DOHH2 (cell line): ENCODE results near the gene SNAP29.
"Not testable (repeated sequence)": the region's sequence is repeated elsewhere in the genome, so short reads cannot be mapped to it uniquely, and the experiment has no call there.

ENCODE experiments used
- H3F3A ChIP-seq: fragments of 200-600 bp; sonication (generic), shearing (Covaris generic); 2 replicates; pipeline ENCODE4 v1.6.0; 2016; ENCODE audit warnings: antibody characterized with exemption, mild to moderate bottlenecking; ENCODE audit not compliant: control insufficient read depth, insufficient read depth
- H3K27ac ChIP-seq: fragments of 200-600 bp; sonication (generic); 2 replicates; pipeline ENCODE4 v1.5.1; 2014; ENCODE audit warnings: low read depth, mild to moderate bottlenecking, low read length, moderate library complexity
- H3K27me3 ChIP-seq: fragments of 200-600 bp; sonication (generic); 2 replicates; pipeline ENCODE4 v1.6.1; 2014; ENCODE audit warnings: mild to moderate bottlenecking, low read length, mixed read lengths; ENCODE audit not compliant: control insufficient read depth
- H3K36me3 ChIP-seq: fragments of 200-600 bp; sonication (generic); 2 replicates; pipeline ENCODE4 v1.6.1; 2014; ENCODE audit warnings: mild to moderate bottlenecking, low read length, moderate library complexity, mixed read lengths; ENCODE audit not compliant: control insufficient read depth
- H3K4me1 ChIP-seq: fragments of 200-600 bp; sonication (generic); 2 replicates; pipeline ENCODE4 v1.6.1; 2014; ENCODE audit warnings: mild to moderate bottlenecking, low read length, mixed read lengths; ENCODE audit not compliant: control insufficient read depth
- H3K4me2 ChIP-seq: fragments of 200-600 bp; sonication (generic); 2 replicates; pipeline ENCODE4 v1.6.0; 2014; ENCODE audit warnings: mild to moderate bottlenecking, low read length, moderate library complexity
- H3K4me3 ChIP-seq: fragments of 200-600 bp; sonication (generic); 2 replicates; pipeline ENCODE4 v1.5.1; 2014; ENCODE audit warnings: mild to moderate bottlenecking, low read length, mixed read lengths
- H3K79me2 ChIP-seq: fragments of 200-600 bp; sonication (generic); 2 replicates; pipeline ENCODE4 v1.6.1; 2014; ENCODE audit warnings: mild to moderate bottlenecking, low read length, mixed read lengths; ENCODE audit not compliant: control insufficient read depth
- H3K9me2 ChIP-seq: fragments of 200-600 bp; sonication (generic); replicated peaks from 2 replicates; pipeline ENCODE4 v1.6.1; 2014; ENCODE audit warnings: mild to moderate bottlenecking, low read length, mixed read lengths; ENCODE audit not compliant: control insufficient read depth
- H3K9me3 ChIP-seq: fragments of 200-600 bp; sonication (generic); 2 replicates; pipeline ENCODE4 v1.6.1; 2014; ENCODE audit warnings: antibody characterized with exemption, low read length, mixed read lengths; ENCODE audit not compliant: control insufficient read depth, insufficient read depth
- H4K20me1 ChIP-seq: fragments of 200-600 bp; sonication (generic); 2 replicates; pipeline ENCODE4 v1.6.0; 2014; ENCODE audit warnings: low read depth, mild to moderate bottlenecking, antibody characterized with exemption, low read length, moderate library complexity; ENCODE audit not compliant: control insufficient read depth, insufficient read depth
- EZH2phosphoT487 ChIP-seq: fragments of 200-600 bp; sonication (generic); IDR thresholded peaks from 2 replicates; pipeline ENCODE4 v1.6.1; 2017; ENCODE audit warnings: borderline replicate concordance, mild to moderate bottlenecking, antibody characterized with exemption, low read length, moderate library complexity, mixed read lengths
- TF ChIP-seq, protein P1 (sequence below): fragments of 200-600 bp; sonication (generic); IDR thresholded peaks from one replicate; pipeline ENCODE4 v1.5.1; 2014; ENCODE audit warnings: antibody characterized with exemption, mild to moderate bottlenecking, low read depth, low read length; ENCODE audit not compliant: poor library complexity, severe bottlenecking

The SNAP29 gene

DNA sequence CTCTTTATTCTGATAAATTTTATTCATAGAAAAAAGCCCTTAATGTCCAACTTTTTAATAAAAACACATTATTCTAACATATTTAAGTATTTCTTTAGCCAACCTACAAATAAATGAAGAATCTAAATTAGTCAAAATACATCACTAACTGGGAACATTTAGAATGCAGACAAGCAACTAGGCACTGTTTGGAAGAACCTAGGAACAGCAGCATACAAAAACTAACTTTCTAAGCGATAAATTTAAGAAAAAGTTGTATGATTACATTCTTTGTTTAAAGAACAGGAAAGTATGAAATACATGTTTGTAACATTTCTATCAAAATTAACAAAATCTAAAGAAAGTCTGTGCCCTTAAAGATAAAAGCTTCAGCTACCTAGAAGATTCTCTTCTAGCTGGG is 35.5 kb upstream of the SNAP29 start:
- no peak overlapping the region for H3K4me2 ChIP-seq
- H3K4me3 ChIP-seq, result no peak overlapping the region
- peaks cover 37% of the 10 kb centered on the region for H3K36me3 ChIP-seq
- H3K9me3 ChIP-seq, result no peaks in the 10 kb centered on the region
- H3F3A ChIP-seq, result no peaks in the 10 kb centered on the region; the same call in 1 of the 2 replicates
- H3K27me3 ChIP-seq, result no peaks in the 10 kb centered on the region
- TF ChIP-seq, protein P1, sequence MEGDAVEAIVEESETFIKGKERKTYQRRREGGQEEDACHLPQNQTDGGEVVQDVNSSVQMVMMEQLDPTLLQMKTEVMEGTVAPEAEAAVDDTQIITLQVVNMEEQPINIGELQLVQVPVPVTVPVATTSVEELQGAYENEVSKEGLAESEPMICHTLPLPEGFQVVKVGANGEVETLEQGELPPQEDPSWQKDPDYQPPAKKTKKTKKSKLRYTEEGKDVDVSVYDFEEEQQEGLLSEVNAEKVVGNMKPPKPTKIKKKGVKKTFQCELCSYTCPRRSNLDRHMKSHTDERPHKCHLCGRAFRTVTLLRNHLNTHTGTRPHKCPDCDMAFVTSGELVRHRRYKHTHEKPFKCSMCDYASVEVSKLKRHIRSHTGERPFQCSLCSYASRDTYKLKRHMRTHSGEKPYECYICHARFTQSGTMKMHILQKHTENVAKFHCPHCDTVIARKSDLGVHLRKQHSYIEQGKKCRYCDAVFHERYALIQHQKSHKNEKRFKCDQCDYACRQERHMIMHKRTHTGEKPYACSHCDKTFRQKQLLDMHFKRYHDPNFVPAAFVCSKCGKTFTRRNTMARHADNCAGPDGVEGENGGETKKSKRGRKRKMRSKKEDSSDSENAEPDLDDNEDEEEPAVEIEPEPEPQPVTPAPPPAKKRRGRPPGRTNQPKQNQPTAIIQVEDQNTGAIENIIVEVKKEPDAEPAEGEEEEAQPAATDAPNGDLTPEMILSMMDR, result no peak
- no peak for TF ChIP-seq EZH2phosphoT487
- no peak overlapping the region for H3K27ac ChIP-seq
- H3K9me2 ChIP-seq, result no peaks in the 10 kb centered on the region
- H4K20me1 ChIP-seq, result no peaks in the 10 kb centered on the region
- H3K79me2 ChIP-seq, result no peaks in the 10 kb centered on the region
- H3K4me1 ChIP-seq, result no peaks in the 10 kb centered on the region

GRCh38 chr22:20825216-20825615 is 33.6 kb upstream of the SNAP29 start:
- not testable (repeated sequence) for H3K27ac ChIP-seq, H3F3A ChIP-seq, H3K4me3 ChIP-seq, H4K20me1 ChIP-seq, H3K4me1 ChIP-seq, H3K9me3 ChIP-seq, H3K79me2 ChIP-seq, H3K9me2 ChIP-seq, H3K4me2 ChIP-seq, H3K27me3 ChIP-seq
- peaks cover 28% of the 10 kb centered on the region for H3K36me3 ChIP-seq

DNA sequence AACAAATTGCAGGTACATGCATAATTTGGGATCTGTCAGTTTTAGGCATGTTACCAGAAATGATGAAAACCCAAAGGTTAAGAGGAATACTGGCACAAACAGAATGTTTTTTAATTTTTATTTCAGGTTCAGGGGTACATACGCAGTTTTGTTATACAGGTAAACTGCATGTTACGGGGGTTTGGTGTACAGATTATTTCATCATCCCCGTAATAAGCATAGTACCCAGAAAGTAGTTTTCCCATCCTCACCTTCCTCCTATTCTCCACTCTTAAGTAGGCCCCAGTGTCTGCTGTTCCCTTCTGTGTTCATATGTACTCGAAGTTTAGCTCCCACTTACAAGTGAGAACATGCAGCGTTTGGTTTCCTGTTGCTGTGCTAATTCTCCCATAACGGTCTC is 33.2 kb upstream of the SNAP29 start:
- Histone ChIP-seq H3K27ac (no peak overlapping the region), H3K4me2 (no peak overlapping the region), H3K9me2 (no peaks in the 10 kb centered on the region), H3K36me3 (peaks cover 31% of the 10 kb centered on the region), H3K4me1 (no peaks in the 10 kb centered on the region), H4K20me1 (no peaks in the 10 kb centered on the region), H3K27me3 (no peaks in the 10 kb centered on the region), H3F3A (no peaks in the 10 kb centered on the region; the same call in 1 of the 2 replicates), H3K79me2 (no peaks in the 10 kb centered on the region), H3K4me3 (no peak overlapping the region), H3K9me3 (no peaks in the 10 kb centered on the region)
- TF ChIP-seq, protein P1, result no peak
- TF ChIP-seq EZH2phosphoT487, result no peak

- not testable (repeated sequence) for H3K79me2 ChIP-seq, H3K4me3 ChIP-seq, H3F3A ChIP-seq, H3K4me1 ChIP-seq, H3K27me3 ChIP-seq, H4K20me1 ChIP-seq, H3K9me2 ChIP-seq, H3K27ac ChIP-seq, H3K9me3 ChIP-seq, H3K4me2 ChIP-seq
- peaks cover 35% of the 10 kb centered on the region for H3K36me3 ChIP-seq
Observed at GRCh38 chr22:20826373-20827152, 32.2 kb upstream of the SNAP29 start.
